Measurements from ENCODE around the gene GJA1.

Gene GJA1

DNA sequence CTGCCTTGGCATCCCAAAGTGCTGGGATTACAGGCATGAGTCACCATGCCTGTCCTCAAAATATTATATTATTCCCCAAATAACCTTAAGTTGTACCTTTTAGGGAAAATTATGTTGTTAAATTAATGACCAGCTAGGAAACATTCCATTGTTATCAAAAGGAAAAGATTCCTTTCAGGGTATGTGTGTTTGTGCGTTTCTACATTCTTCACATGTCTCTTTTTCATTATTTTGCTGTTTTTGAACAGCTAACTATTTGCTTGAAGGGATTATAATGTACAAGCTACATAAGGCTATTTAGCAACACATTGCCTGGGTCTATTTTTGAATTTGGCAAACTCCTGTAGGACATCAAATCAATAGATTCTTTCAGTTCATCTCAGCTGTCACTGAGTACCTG lies 57.1 kb downstream of the GJA1 start:
- no peak for DNase-seq

DNA sequence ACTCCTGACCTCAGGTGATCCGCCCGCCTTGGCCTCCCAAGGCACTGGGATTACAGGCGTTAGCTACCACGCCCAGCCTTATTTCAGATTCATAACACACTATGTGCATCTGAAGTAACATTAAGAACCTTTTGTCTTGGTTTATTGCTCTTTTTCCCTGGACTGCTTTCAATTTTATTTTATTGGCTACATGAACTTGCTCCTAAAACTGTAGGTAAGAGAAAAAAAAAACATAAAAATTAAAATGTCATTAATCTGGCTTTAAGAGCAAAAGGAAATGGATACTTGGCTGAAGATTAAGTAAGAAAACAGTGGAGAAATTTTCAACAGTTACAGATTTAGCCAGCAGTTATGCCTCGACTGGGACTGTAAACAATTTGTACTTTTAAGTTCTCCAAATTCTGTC lies 62.5 kb downstream of the GJA1 start:
- DNase-seq, result no peak

- no peak for DNase-seq
These were observed 63.2 kb downstream of the GJA1 start for GRCh38 chr6:121498481-121499276.
